ENCODE results near the gene HS3ST3A1.

- no peak for TF ChIP-seq POLR2AphosphoS5 (IDR thresholded peaks at IDR 0.05; ENCODE audit: low read depth)
- TF ChIP-seq CTCF (conservative IDR thresholded peaks at IDR 0.05; ENCODE audit: low read depth in 2 of 2): no peak
- no peak for TF ChIP-seq CREB1 (CRISPR knock-in tag; IDR thresholded peaks at IDR 0.05; ENCODE audit: low read depth)
- TF ChIP-seq EZH2 (IDR thresholded peaks at IDR 0.05; ENCODE audit: low read depth, unreplicated experiment): no peak
- TF ChIP-seq REST (IDR thresholded peaks at IDR 0.05; ENCODE audit: unreplicated experiment): no peak
- no peak for TF ChIP-seq STAT1 (IDR thresholded peaks at IDR 0.05; ENCODE audit: unreplicated experiment)
- TF ChIP-seq EZH2phosphoT487 (IDR thresholded peaks at IDR 0.05; ENCODE audit: unreplicated experiment): no peak
- TF ChIP-seq ZNF462 (CRISPR knock-in tag; IDR thresholded peaks at IDR 0.05): no peak
- TF ChIP-seq JUNB (IDR thresholded peaks at IDR 0.05; ENCODE audit: unreplicated experiment): no peak
- TF ChIP-seq ZNF331 (CRISPR knock-in tag; IDR thresholded peaks at IDR 0.05; ENCODE audit: low read depth): no peak
- no peak for TF ChIP-seq ETS1 (IDR thresholded peaks at IDR 0.05)
- TF ChIP-seq NANOG (IDR thresholded peaks at IDR 0.05; ENCODE audit: borderline replicate concordance): no peak
Measured at GRCh38 chr17:13462146-13462545, 139.6 kb downstream of the HS3ST3A1 start.
